Vagina (tissue), 2 donors: Measurements from ENCODE around the gene ARID2.

ENCODE experiments used
- CTCF ChIP-seq, 3 experiments: fragments of 450-650 bp in 2 of 3; fragments of 200-600 bp in 1 of 3; sonication (generic) in 1 of 3; IDR thresholded peaks; one replicate each; pipeline ENCODE4 v1.5.1; 2017 to 2019; ENCODE audit warnings: antibody characterized with exemption in 3 of 3, mild to moderate bottlenecking in 2 of 3, moderate library complexity in 2 of 3
- POLR2A ChIP-seq, 2 donors: fragments of 450-650 bp; IDR thresholded peaks; one replicate each; pipeline ENCODE4 v1.6.1; 2017; ENCODE audit warnings: antibody characterized with exemption in 2 of 2, mild to moderate bottlenecking in 2 of 2, moderate library complexity in 2 of 2
- POLR2AphosphoS5 ChIP-seq, 2 donors: sonication (generic); formaldehyde crosslinking; IDR thresholded peaks; one replicate each; pipeline ENCODE4 v1.9.0; 2017; ENCODE audit warnings: antibody characterized with exemption in 2 of 2, mild to moderate bottlenecking in 2 of 2, low read depth in 1 of 2; ENCODE audit not compliant: insufficient read depth in 1 of 2

DNA sequence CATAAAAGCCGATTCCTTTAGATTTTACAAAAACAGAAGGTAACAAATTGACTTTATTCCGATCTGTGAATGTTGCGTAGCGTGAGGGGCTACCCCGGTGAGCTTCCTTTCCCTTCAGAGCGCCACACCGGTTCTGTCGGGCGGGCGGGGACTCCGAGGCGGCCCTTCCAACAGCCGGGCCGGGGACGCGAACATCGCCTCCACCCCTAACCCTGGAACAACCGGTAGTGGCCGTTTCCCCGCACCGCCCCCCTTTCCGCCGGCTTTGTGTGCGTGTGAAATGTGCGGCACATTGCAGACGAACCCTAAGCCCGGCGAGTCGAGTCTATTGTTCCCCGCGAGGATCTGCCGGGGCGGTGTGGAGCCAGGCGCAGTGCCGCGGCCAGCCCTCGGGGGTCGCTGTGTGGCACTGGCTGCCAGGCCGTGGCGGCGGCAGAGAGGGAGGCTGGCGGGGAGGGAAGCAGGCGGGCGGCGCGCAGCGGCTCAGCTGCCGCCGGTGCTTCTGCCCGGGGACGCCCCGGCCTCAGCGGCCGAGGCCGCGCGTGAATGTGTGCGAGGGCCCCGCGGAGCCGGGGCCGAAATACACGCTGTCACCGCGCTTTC, 775 bp upstream of the ARID2 start:
- TF ChIP-seq CTCF (IDR thresholded peaks at IDR 0.05): peak; percentile 81 to 89 (median 83)
- TF ChIP-seq POLR2A (IDR thresholded peaks at IDR 0.05): peak; percentile 8 to 71
- peak; percentile 77 to 95 for TF ChIP-seq POLR2AphosphoS5 (IDR thresholded peaks at IDR 0.05; ENCODE audit: insufficient read depth in 1 of 2, low read depth in 1 of 2)
